GM12801 (cell line): ENCODE results near the gene LPA.

Source experiments
- CTCF ChIP-seq: IDR thresholded peaks from one replicate; pipeline ENCODE4 v1.5.1; 2011; ENCODE audit warnings: control low read depth; ENCODE audit not compliant: insufficient read length; ENCODE audit errors: extremely low read depth

LPA gene

GRCh38 chr6:160661216-160661615 is 2.9 kb downstream of the LPA start:
- TF ChIP-seq CTCF = no peak

- no peak for TF ChIP-seq CTCF
Measured at GRCh38 chr6:160659562-160659961, 4.5 kb downstream of the LPA start.

- TF ChIP-seq CTCF = no peak
Measured at GRCh38 chr6:160634706-160635105, 29.4 kb downstream of the LPA start.

GRCh38 chr6:160595838-160596832 is 67.9 kb downstream of the LPA start:
- no peak for TF ChIP-seq CTCF

GRCh38 chr6:160586374-160586773 is 77.7 kb downstream of the LPA start:
- no peak for TF ChIP-seq CTCF

GRCh38 chr6:160583794-160584193 is 80.3 kb downstream of the LPA start:
- TF ChIP-seq CTCF = no peak

- TF ChIP-seq CTCF = no peak
Measured at GRCh38 chr6:160581406-160581805, 82.7 kb downstream of the LPA start.
